Superior temporal gyrus (tissue), 1 donor: ENCODE results near the gene ARSI.

Experiments used
- DNase-seq: peaks from one replicate; pipeline ENCODE4 v3.0.0-alpha.2; 2016; ENCODE audit errors: extremely low spot score

ARSI gene

DNA sequence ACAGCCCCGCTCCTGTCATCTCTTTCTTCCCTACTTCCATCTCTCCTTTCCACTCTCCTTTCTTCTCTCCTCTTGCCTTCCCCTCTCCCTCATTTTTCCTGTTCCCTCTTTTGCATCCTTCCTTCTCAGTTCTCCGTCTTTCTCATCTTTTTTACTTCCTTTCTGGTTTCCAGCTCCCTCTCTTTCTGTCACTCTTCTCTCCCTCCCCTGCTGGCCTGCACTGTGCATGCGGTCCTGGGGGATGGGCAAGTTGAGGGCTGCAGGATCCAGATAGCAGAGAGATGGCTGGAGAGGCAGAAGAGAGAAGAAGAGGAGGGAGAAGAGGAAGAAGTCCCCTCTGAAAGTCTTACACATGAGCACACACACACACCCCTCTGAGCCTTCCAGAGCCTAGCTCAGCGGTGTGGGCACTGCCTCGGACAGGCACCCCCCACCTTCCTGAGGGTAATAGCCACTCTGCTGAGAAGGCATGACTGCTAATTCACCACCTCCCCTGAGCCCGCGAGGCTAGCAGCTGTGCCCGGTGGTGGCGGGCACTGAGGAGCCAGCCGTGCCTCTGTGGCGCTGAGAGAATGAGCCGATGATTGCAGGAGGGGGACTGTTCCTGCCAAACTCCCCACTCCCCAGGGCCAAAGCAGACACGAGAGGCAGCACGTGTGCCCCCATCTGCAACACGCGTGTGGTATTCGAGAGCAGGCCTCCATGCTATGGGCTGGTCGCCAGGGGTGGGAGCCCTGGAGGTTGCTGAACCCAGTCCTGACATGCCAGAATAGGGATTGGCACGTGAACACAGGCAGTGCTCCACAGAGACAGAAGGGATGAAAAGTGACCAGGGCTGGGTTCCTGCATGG lies 9.4 kb downstream of the ARSI start:
- DNase-seq = no peak

DNA sequence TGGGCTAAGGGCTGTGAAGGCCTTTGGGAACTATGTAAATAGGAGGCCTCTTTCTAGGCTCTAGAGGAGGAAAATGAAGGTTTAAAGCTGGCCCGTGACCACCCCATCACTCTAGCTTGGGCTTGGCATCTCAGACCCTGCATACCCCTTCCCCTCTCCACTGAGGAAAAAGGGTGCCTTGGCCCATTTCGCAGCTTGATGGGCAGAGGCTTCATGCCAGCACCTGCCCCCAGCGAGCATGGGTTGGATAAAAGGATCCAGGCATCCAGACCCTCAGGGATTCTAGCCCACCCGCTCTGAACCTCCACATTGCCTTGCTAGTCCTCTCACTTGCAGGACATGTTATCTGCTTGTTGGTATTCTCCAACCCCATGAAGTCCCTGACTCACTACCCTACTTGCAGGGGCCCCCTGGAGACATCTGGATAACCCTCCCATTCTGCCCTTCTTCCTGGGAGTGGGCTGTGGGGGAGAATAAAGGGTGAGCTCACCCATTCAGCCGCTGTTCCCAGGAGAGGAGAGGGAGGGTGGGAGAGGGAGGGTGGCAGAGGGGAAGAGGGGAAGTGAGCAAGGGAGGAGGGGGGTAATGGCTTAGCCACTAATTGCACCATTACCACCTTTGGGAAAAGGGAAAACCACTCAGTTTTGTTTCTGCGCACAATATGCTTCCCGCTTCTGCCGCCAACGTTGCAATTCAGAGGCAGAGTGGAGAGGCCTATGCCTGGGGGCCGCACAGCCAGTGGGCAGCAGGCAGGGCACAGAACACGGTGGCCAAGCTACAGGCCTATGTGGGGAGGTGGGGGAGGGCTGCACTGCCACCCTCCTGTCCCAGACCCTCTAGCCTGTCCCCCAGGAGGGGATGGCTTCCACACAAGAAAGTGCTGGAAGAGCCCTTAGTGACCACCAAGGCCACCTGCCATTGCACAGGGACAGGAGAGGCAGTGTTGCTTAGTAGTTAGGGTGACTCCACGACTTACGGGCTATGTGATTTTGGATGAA lies 11.0 kb downstream of the ARSI start:
- no peak for DNase-seq

DNA sequence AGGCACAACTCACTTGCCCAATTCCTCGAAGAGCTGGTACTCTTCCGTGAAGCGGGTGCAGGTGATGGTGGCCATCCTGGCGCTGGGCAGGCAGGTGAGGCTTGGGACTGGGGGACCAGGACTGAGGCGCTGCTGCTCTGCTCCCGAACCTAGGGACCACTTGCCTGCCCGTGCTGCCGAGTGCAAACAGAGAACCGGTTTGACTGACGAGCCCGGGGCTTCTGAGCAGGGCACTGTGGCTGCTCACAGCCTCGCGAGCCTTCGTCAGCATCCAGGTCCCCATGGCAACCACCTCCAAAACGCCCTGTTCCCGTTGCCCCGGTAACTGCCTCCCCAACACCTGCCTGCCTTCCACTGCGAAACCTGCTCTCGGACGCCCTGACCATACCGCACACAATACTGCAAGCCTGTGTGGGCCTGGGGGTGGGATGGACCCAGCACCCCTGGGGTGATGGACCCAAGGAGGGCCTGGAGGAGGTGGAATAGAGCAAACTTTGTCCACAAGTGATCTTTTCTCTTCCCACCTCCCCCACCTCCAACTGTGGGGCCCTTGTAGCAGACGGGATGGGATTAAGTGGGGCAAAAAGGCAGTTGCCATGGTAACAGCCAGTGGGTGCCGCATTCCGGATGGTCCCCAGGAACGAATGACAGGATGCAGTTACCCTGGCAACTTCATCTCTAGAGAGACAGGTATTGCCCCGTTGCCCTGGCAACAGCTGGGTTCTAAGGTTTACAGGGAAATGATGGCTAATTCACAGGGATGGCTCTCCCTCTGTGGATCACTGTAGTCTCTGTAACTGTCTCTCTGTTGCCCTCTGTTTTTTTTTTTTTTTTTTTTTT lies 12.9 kb downstream of the ARSI start, which contains the start of gene CAMK2A:
CAMK2A (minus strand) TSS at position 223 of the 840 bp plus-strand sequence; CDS start at position 75, 148 bp downstream.
- DNase-seq = peak; percentile 73

DNA sequence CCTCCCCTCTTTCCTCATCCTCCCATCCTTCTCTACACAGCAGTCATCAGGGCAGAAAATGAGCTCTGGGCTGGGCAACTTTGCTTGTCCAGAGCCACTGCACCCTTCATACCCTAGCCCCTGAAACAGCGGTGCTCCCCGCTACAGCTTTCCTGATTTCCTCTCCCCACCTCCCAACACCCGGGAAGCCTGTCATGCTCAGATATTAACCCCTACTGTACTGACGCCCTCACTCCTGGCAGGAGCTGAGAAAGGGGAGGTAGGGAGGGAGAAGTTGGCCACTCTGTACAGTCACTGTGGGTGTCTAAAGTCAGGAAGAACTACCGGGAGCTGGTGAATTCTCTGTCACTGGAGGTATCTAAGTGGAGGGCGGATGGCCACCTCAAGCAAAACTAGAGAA lies 13.9 kb downstream of the ARSI start:
- no peak for DNase-seq

DNA sequence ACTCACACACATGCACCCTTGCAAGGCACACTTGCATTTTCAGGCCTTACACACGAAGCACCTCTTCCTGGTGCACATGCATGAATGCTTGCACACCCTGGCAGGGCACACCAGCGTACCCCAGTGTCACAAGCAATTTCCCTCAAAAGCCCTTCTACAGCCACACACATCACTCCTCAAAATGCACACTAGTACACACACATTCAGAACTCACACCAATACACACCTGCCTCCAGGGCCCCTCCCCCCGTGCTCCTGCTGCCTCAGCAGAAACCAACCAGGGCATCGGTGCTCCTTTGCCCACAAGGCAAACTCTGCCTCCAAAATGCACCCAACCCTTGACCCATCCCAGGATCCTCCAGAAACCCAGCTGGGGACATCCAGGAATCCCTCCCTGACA lies 14.3 kb downstream of the ARSI start:
- no peak for DNase-seq

DNA sequence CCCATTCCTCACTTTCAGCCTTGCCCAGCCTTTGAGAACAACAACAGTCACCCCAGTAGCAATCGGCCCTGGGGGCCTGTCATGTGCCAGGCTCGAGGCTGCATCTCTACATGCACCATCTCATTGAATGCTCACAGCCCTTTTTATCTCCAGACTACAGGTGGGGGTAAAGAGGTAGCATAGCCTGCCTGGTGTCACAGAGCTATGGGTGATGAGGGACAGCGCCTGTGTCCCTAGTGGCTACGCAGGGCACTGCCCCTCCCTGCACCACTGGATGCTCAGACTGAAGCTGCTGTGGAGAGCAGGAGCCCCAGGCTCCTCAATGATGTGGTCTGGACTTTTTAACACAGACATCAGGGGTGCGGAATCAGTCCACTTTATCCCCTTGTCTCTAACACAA lies 15.9 kb downstream of the ARSI start:
- DNase-seq = no peak

DNA sequence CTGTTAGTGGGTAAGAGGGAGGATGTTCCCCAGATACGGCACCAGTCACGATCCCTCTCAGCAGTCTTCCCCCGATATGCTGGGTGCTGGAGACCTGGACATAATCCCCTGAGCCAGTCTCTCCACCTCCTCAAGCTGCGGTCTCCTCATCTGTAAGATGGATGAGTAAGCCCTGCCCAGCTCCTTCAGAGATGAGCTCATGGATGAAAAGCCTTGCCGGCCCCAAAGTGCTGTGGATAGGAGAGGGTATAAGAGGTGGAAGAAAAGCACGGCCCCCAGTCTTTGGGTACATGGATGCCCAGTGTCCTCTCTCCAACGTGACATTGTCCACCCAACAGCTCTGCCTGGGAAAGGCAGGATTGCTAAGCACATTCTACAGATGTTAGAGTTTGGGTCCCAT lies 17.6 kb downstream of the ARSI start:
- DNase-seq = no peak

DNA sequence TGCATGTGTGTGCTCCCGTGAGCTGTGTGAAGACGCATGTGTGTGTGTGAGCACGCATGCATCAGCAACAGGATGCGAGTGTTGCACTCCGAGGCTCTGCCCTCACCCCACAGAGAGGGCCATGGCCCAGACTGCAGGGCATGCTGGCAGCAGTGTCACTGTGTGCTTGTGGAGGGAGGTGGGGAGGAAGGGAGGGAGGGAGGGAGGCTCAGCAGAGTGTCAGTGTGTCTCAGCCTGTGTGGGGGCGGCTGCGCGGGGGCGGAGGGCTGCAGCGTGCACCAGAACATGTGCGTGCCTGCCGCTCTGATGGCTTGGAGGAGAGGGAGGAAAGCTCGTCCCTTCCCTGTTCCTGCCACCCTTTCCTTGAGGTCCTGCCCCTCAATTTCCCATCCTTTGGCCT lies 18.4 kb downstream of the ARSI start:
- DNase-seq = no peak

DNA sequence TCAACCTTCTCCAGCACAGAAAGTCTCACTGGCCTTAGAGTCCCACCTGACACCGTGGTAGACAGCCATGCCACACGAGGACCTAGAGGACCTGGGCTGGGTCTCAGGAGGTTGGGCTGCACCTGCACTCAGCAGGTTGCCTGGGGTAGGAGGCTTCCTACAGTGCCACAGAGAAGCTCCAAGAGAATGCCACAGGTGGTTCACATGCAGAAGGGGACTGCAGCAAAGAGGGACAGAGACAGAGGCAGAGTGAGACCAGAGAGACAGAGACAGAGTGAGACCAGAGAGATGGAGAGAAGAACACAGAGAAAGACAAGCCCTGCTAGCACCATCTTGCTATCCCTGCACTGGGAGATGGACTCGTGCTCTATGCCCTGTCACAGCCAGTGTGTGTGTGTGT lies 18.8 kb downstream of the ARSI start:
- DNase-seq = no peak

DNA sequence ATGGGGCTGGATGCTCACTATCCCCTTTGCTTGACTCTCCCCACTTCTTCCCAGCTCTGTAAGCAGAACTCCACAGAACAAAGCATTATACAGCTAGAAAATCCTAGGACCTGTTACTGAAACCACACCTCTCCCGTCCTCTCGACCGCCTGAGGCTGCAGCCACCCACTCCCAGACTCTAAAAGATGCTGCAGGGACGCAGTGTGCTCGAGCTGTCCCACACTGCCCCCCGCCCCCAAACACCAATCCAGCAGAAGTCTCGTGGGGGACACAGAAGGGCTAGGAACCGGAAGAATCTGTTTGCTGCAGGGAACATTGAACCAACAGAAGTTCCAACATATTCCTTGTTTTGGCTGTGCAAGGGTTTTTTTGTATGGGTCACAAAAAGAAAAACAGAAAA lies 20.7 kb downstream of the ARSI start:
- DNase-seq = no peak

DNA sequence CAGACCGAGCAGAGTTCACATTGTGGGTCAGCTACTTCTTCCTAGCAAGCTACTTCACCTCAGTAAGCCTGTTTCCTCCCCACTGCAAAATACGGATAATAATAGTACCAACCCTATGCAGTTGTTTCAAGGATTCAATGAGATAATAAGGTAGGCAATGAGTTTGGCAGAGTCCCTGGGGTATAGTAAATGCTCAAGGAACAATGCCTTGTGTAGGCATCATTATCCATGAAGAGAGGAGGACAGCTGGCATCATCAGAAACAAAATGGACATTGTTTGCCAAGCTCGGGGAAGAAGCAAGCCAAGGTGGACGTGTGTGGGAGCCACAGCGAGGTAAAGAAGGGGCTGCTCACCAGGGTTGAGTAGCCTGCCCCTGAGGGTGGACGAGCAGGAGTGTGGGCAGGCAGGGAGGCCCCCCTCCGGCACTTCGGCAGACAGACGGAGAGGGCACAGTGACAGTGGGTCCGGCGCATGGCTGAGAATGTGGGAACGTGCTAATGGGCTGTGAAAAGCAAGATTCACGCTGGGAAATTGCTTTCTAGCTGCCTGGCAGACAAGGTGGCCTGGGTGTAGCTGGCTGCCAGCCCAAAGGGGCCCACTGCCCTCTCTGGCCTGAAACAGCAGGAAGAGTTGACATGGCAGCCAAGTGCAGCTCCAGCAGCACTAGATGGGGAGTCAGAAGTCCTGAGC lies 23.2 kb downstream of the ARSI start:
- DNase-seq = no peak

DNA sequence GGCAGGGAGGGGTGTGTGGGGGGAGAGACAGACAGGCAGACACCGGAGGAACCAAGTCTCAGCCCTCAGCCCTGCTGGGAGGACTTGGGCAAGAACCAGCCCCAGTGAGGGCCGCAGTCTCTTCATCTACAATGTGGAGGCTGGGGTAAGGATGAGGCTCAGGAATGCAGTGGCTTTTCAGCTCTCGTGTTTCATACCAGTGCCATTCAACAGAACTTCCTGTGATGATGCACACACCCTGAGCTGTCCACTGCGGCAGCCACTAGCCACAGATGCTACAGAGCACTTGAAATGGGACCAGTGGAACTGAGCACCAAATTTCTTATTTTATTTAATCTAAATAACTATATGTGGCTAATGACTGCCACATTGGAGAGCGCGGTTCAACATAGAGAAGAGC lies 23.8 kb downstream of the ARSI start:
- DNase-seq = no peak

DNA sequence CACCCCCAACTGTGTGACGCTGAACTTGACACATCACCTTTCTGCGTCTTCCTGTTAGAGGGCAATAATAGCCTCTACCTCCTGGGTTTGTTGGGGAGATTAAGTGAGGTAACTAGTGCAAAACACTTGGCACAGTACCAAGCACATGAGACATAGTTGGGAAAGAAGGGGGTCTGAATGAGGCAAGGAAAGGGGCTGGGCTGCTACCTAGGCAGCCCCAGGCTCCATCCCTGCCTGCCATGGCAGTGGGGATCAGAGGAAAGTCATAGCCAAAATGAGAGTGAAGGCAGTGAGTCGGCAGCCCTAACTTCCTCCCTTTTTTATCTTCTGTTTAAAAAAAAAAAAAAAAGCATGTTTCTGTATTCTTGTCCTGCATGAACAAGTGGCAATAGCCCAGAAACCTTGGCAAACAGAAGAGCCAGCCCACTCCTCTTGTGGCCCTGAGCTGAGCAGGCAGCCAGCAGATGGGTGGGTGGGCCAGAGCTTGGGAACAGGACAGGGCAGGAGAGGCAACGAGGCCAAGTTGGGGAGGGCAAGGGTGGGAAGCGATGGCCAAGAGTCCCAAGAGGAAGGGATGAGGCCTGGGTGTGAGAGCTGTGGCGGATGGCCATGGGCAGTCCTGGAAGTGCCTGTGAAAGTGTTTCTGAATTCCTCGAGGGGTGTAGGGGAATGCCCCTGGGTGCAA lies 24.5 kb downstream of the ARSI start:
- DNase-seq = no peak

DNA sequence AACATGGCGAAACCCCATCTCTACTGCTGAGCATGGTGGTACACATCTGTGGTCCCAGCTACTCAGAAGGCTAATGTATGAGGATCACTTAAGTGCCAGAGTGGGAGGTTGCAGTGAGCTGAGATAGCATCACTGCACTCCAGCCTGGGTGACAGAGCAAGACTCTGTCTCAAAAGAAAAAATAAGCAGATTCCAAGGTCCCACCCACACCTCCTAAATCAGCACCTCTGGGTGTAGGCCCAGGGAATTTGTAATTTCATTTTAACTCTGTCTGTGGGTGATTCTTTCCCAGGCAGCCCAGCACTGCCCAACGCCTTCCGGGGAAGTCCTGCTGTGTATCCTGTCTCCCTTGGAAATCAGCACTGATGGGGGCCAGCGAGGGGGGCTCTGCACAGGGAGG lies 25.7 kb downstream of the ARSI start:
- DNase-seq = no peak

DNA sequence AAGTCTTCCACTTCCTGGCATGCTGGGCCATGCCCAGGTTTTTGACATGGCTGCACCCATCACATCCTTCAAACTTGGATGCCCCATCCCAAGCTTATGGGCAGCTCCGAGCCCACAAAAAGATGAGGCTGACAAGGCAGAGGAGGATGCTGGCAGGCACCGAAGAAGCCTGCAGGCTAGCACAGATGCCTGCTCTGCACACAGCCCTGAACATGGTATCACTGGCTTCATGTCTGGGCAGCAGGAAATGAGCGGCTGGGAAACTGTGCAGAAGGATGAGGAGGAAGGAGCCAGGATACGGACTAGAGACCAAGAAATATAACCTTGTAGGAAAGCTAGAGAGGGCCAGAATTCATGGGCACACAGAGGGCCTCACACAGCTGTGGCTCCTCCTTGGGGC lies 27.9 kb downstream of the ARSI start:
- DNase-seq = no peak

DNA sequence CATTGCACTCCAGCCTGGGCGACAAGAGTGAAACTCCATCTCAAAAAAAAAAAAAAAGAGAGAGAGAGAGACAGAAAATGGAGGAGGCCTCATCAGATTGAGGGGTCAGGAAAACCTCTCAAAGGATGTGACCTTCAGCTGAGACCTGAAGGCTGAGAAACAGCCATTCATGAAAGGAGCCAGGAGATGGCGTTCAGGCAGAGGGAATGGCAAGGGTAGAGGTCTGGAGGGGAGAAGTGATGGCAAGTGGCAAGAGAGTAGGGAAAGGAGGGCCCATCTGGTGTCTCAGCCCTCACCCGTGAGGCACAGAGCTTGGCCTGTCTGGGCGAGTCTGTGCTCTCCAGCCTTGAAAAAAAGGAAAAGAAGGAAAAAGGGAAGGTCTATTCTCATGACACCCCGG lies 30.2 kb downstream of the ARSI start:
- DNase-seq = peak; percentile 73

DNA sequence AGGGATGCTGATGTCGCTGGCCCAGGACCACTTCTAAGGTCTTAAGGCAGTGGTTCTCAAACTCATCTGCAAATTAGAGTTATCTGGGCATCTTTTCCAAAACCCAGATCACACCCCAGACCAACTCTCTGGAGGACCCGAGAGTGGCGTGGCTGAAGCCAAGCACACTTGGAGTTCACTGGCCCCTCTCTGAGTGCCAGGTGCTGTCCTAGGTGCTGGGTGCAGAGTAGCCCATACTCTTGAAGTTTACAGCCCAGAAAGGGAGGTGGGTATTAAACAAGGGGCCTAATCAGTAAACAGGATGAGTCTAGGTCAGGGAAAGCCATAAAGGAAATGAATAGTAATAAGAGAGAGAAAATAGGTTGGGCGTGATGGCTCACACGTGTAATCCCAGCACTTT lies 30.8 kb downstream of the ARSI start:
- no peak for DNase-seq

DNA sequence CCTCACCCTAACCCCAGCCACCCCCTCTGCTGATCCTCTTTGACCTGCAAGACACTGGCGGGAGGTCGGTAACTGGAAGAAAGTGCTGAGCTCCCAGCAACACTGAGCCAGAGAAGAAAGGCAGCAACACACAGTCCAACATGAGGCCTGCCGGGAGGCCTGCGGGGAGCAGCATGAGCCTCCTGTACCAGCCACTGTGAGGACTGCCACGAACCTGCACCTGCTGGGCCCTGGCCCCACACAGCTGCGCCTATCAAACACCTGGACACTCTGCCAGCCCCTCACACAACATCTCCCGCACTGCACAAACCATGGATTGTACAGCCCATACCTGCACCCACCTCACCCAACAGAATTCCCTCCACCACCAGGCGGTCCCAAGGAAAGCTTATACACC lies 31.4 kb downstream of the ARSI start:
- DNase-seq = no peak

DNA sequence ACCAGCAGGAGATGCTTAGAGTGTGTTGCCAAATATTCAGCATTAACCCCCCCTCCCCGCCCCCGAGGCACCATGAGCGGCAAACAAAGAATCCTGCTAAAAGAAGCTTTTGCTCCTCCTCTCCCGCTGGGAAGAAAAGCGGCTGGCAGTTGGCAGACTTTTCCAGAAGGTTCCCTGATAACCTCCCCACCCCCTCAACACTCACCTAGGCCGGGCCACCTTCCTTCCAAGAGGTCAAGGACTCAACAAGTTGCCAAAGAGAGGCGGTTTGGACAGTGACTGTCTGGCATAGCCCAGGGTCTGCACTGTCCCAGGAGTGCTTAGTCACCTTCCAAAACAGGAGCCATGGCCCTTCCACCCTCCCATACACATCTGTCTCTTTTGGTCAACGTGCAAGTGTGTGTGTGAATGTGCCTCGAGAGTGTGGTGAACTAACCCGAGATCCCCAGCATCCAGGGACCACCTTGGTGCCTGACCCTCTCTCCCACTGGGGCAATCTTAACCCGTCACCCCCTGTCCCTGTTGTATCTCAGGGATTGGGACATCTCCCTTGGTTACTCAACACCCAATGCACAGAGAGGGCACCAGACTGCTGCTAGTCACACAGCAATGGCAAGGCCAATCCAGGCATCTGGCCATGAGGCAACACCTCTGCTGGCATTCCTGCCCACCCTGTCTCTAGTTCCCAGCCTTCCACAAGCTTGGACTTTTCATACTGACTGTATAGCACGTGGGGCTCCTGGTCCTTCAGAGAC lies 32.0 kb downstream of the ARSI start:
- DNase-seq = no peak

DNA sequence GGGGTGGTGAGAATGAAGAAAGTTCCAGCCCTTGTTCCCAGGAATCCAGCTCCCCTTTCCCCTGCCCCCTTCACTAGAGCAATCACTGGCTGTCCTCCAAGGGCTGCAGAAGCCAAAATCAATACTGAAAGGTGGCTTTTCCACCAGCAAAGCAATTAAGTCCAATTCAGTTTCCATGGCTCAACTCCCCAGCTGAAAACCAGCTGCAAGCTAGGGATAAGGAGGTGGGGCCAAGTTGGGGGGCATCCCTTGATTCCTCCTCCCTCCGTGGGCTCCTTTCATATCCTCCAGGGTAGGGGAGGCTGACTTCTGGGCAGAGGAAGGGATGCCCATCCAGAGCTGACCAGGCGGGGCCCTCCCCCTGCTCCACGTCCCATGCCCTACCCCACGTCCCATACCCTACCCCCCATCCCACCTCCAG lies 35.8 kb downstream of the ARSI start:
- DNase-seq = no peak
